Measurements from ENCODE around the gene GSG1L. TPM values are rescaled to one million over a fixed set of nuclear protein-coding genes. Genes with fewer than 3 reads are reported as not detected.

Gene GSG1L
- total and polyA plus RNA-seq, 9 of the 15 experiments (the other 6 are each of a cell fraction or from before 2014, with no cell fraction given): not detected

- TF ChIP-seq TCF7L2 (IDR thresholded peaks at IDR 0.05; ENCODE audit: low read depth, low read length): peak; percentile 53
- TF ChIP-seq CREB3L1 (IDR thresholded peaks at IDR 0.05; ENCODE audit: borderline replicate concordance, low read depth): peak; percentile 58; the same call in 1 of the 2 replicates
- TF ChIP-seq ARNT (IDR thresholded peaks at IDR 0.05): 0 out of 4 replicates have a peak, but pooled peaks of 1 of the 2 experiments have one; percentile 23
- peak; percentile 28; the same call in 1 of the 2 replicates for TF ChIP-seq PHF8 (IDR thresholded peaks at IDR 0.05; ENCODE audit: borderline replicate concordance, low read length)
- no peak for TF ChIP-seq PHB (CRISPR knock-in tag; IDR thresholded peaks at IDR 0.05)
- TF ChIP-seq GTF2F1 (IDR thresholded peaks at IDR 0.05; ENCODE audit: low read depth, low read length): no peak
- no peak for TF ChIP-seq ZNF253 (CRISPR knock-in tag; conservative IDR thresholded peaks at IDR 0.05)
- no peak for TF ChIP-seq MTA2 (IDR thresholded peaks at IDR 0.05; ENCODE audit: low read depth)
- no peak for TF ChIP-seq PHTF2 (CRISPR knock-in tag; IDR thresholded peaks at IDR 0.05)
- TF ChIP-seq MAZ (CRISPR knock-in tag; conservative IDR thresholded peaks at IDR 0.05 in 1 of 2, IDR thresholded peaks at IDR 0.05 in 1 of 2): 0 out of 4 replicates have a peak, but pooled peaks of 1 of the 2 experiments have one; percentile 49
- TF ChIP-seq TEAD2 (tag; IDR thresholded peaks at IDR 0.05): no peak
- TF ChIP-seq ZNF197 (CRISPR knock-in tag; IDR thresholded peaks at IDR 0.05; ENCODE audit: low read depth): no peak
- no peak for TF ChIP-seq PTTG1 (tag; IDR thresholded peaks at IDR 0.05; ENCODE audit: low read depth)
- TF ChIP-seq ETV6 (IDR thresholded peaks at IDR 0.05; ENCODE audit: borderline replicate concordance in 1 of 2, low read depth in 2 of 2, low read length in 1 of 2): no peak
- no peak for TF ChIP-seq ETV6 (CRISPR knock-in tag; IDR thresholded peaks at IDR 0.05; ENCODE audit: borderline replicate concordance)
- peak; percentile 68 for TF ChIP-seq PKNOX1 (IDR thresholded peaks at IDR 0.05)
- no peak for TF ChIP-seq SNRNP70 (optimal IDR thresholded peaks at IDR 0.05; ENCODE audit: low read depth, low read length)
- TF ChIP-seq EHMT2 (IDR thresholded peaks at IDR 0.05): peak; percentile 84; the same call in 1 of the 2 replicates
- TF ChIP-seq ZNF830 (CRISPR knock-in tag; IDR thresholded peaks at IDR 0.05): no peak
- no peak for TF ChIP-seq HDGF (IDR thresholded peaks at IDR 0.05)
- no peak for TF ChIP-seq ZNF232 (CRISPR knock-in tag; IDR thresholded peaks at IDR 0.05)
- no peak for TF ChIP-seq CHD4 (IDR thresholded peaks at IDR 0.05; ENCODE audit: insufficient read depth, insufficient replicate concordance, low read depth, low read length, poor library complexity, severe bottlenecking)
These were observed 196.1 kb downstream of the GSG1L start (continued) for GRCh38 chr16:27867122-27868110.

All from K562 (cell line).